ENCODE data around the gene LRRC2. TPM values are rescaled to one million over a fixed set of nuclear protein-coding genes. Genes with fewer than 3 reads are reported as not detected.

The LRRC2 gene
- total and polyA plus RNA-seq, 2 experiments from 2014 or later: 0.60 to 4.4 TPM

DNA sequence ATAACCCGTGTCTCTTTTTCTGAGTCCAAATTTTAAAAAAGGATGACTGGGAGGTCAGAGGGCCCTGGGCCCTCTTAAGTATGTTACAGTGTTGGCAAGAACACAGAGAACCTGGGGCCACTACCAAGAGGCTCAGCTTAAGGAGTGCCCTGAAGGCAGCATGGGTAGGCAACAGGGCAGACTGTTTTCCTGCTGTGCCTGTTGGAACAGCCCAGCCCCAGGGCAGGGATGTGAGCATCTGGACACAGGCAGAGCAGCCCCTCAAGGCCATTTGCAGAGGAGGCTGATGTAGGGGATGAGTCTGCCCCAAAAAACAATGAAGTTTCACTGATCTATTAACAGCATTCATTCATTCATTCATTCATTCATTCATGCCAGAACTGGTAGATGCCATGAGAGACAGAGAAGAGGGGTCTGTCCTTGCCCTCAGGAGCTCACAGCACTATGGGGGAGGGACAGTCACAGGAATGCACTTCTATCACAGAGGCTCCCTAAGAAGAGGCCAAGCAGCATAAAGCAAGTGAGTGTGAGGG, 99.2 kb downstream of the LRRC2 start:
- no peaks in the 10 kb centered on the region for H3K4me1 ChIP-seq (ENCODE audit: insufficient read depth)
- no peak overlapping the region for H3K27ac ChIP-seq
- DNase-seq (ENCODE audit: low spot score): no peak

DNA sequence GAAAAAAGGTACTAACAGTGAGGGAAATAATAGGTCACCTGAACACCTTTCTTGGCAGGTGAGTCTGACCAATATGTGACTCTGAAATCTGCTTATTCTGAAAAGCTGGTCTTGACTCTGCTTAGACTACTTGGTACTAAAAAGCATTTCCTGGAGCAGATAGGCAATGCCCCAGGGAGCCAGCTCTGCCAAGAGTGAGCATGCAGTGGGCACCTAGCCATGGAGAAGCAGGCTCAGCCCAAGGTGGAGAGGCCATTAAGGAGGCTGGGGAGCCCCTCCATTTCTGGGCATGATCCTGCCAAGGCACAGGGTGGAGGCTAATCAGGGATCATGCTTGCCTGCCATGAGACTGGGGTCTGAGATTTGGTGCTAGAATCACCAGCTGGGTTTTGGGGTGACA, 99.8 kb downstream of the LRRC2 start:
- peaks cover 6% of the 10 kb centered on the region for H3K27me3 ChIP-seq
- no peak for DNase-seq (ENCODE audit: low spot score)
- no peaks in the 10 kb centered on the region for H3K4me1 ChIP-seq (ENCODE audit: insufficient read depth)
- no peaks in the 10 kb centered on the region for H3K9me2 ChIP-seq (replicated peaks; ENCODE audit: insufficient read depth)
- H2AFZ ChIP-seq: no peak overlapping the region
- no peak overlapping the region for H3K4me2 ChIP-seq
- H3K36me3 ChIP-seq (replicated peaks; ENCODE audit: insufficient read depth, low read depth): no peaks in the 10 kb centered on the region
- no peaks in the 10 kb centered on the region for H3K9me3 ChIP-seq (ENCODE audit: low read depth)
- no peaks in the 10 kb centered on the region for H4K20me1 ChIP-seq (ENCODE audit: insufficient read depth, poor library complexity, severe bottlenecking)
- H3K79me2 ChIP-seq: no peaks in the 10 kb centered on the region
- H3K4me3 ChIP-seq: no peak overlapping the region
- H3K27ac ChIP-seq: no peak overlapping the region
- TF ChIP-seq EZH2phosphoT487 (IDR thresholded peaks at IDR 0.05; ENCODE audit: low read depth, severe bottlenecking, unreplicated experiment): no peak
- TF ChIP-seq, protein P1, sequence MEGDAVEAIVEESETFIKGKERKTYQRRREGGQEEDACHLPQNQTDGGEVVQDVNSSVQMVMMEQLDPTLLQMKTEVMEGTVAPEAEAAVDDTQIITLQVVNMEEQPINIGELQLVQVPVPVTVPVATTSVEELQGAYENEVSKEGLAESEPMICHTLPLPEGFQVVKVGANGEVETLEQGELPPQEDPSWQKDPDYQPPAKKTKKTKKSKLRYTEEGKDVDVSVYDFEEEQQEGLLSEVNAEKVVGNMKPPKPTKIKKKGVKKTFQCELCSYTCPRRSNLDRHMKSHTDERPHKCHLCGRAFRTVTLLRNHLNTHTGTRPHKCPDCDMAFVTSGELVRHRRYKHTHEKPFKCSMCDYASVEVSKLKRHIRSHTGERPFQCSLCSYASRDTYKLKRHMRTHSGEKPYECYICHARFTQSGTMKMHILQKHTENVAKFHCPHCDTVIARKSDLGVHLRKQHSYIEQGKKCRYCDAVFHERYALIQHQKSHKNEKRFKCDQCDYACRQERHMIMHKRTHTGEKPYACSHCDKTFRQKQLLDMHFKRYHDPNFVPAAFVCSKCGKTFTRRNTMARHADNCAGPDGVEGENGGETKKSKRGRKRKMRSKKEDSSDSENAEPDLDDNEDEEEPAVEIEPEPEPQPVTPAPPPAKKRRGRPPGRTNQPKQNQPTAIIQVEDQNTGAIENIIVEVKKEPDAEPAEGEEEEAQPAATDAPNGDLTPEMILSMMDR (IDR thresholded peaks at IDR 0.05; ENCODE audit: poor library complexity): no peak
- TF ChIP-seq EZH2 (IDR thresholded peaks at IDR 0.05; ENCODE audit: borderline replicate concordance): no peak

More for the DNA sequence above, 99.2 kb downstream of the LRRC2 start:
- H3K9me3 ChIP-seq (ENCODE audit: low read depth): no peaks in the 10 kb centered on the region
- 92% methylated on average over 1 of the region's 1 CpG for WGBS (ENCODE audit: low lambda C conversion rate, missing lambda C conversion rate)
- no peak overlapping the region for H3K4me3 ChIP-seq
- H4K20me1 ChIP-seq (ENCODE audit: insufficient read depth, poor library complexity, severe bottlenecking): no peaks in the 10 kb centered on the region
- no peaks in the 10 kb centered on the region for H3K36me3 ChIP-seq (replicated peaks; ENCODE audit: insufficient read depth, low read depth)
- TF ChIP-seq EZH2 (IDR thresholded peaks at IDR 0.05; ENCODE audit: borderline replicate concordance): no peak
- no peak for TF ChIP-seq EZH2phosphoT487 (IDR thresholded peaks at IDR 0.05; ENCODE audit: low read depth, severe bottlenecking, unreplicated experiment)
- TF ChIP-seq, protein P1 (IDR thresholded peaks at IDR 0.05; ENCODE audit: poor library complexity): no peak
- H3K79me2 ChIP-seq: no peaks in the 10 kb centered on the region
- no peaks in the 10 kb centered on the region for H3K9me2 ChIP-seq (replicated peaks; ENCODE audit: insufficient read depth)
- no peak overlapping the region for H2AFZ ChIP-seq
- peaks cover 6% of the 10 kb centered on the region for H3K27me3 ChIP-seq
- H3K4me2 ChIP-seq: no peak overlapping the region

Other genes starting within 250 kb of the LRRC2 start
- gene CCR2, start 212.2 kb downstream of the LRRC2 start, total RNA-seq: 0.04 and 0.23 TPM in 2 replicates
- gene CCR2, start 212.2 kb downstream of the LRRC2 start, polyA plus RNA-seq: not detected in 2 replicates
- 0.07 TPM in 1 of 2 replicates, not detected in the other for gene CCR5, start 195.4 kb downstream of the LRRC2 start, total RNA-seq
- not detected in 2 replicates for gene CCR5, start 195.4 kb downstream of the LRRC2 start, polyA plus RNA-seq
- 1.5 and 3.1 TPM in 2 replicates for gene CCRL2, start 159.0 kb downstream of the LRRC2 start, total RNA-seq
- gene CCRL2, start 159.0 kb downstream of the LRRC2 start, polyA plus RNA-seq: 1.6 and 4.0 TPM in 2 replicates
- 0.40 and 1.8 TPM in 2 replicates for gene LTF, start 101.4 kb downstream of the LRRC2 start, total RNA-seq
- 0.27 TPM in 1 of 2 replicates, not detected in the other for gene LTF, start 101.4 kb downstream of the LRRC2 start, polyA plus RNA-seq
- gene RTP3, start 68.3 kb downstream of the LRRC2 start, total RNA-seq: 0.64 and 2.0 TPM in 2 replicates
- 0.57 and 1.8 TPM in 2 replicates for gene RTP3, start 68.3 kb downstream of the LRRC2 start, polyA plus RNA-seq
- not detected in 2 replicates for gene FAM240A, start 46.2 kb upstream of the LRRC2 start, total RNA-seq
- not detected in 2 replicates for gene FAM240A, start 46.2 kb upstream of the LRRC2 start, polyA plus RNA-seq
- gene ALS2CL, start 127.4 kb upstream of the LRRC2 start, total RNA-seq: 8.5 and 14.4 TPM in 2 replicates
- gene ALS2CL, start 127.4 kb upstream of the LRRC2 start, polyA plus RNA-seq: 15.2 and 17.2 TPM in 2 replicates
- gene TMIE, start 135.1 kb upstream of the LRRC2 start, total RNA-seq: 0.12 and 0.37 TPM in 2 replicates
- gene TMIE, start 135.1 kb upstream of the LRRC2 start, polyA plus RNA-seq: 0.51 and 0.69 TPM in 2 replicates
- gene PRSS50, start 151.6 kb upstream of the LRRC2 start, total RNA-seq: 0.33 and 1.1 TPM in 2 replicates
- gene PRSS50, start 151.6 kb upstream of the LRRC2 start, polyA plus RNA-seq: 1.4 and 1.6 TPM in 2 replicates